K562 treated with DMSO at 1 percent for 48 hours (cell line): ENCODE data around the gene MRPL19. TPM values are rescaled to one million over a fixed set of nuclear protein-coding genes. Genes with fewer than 3 reads are reported as not detected.

Experiments
- total RNA-seq: library from RNA; unstranded; fragments of 300-600 nt; gene quantifications from 2 replicates; pipeline ENCODE4 v1.2.3, GENCODE V29; 2022; ENCODE audit warnings: low replicate concordance; ENCODE audit errors: extremely low read depth

Gene MRPL19
- not detected in 2 replicates for total RNA-seq

DNA sequence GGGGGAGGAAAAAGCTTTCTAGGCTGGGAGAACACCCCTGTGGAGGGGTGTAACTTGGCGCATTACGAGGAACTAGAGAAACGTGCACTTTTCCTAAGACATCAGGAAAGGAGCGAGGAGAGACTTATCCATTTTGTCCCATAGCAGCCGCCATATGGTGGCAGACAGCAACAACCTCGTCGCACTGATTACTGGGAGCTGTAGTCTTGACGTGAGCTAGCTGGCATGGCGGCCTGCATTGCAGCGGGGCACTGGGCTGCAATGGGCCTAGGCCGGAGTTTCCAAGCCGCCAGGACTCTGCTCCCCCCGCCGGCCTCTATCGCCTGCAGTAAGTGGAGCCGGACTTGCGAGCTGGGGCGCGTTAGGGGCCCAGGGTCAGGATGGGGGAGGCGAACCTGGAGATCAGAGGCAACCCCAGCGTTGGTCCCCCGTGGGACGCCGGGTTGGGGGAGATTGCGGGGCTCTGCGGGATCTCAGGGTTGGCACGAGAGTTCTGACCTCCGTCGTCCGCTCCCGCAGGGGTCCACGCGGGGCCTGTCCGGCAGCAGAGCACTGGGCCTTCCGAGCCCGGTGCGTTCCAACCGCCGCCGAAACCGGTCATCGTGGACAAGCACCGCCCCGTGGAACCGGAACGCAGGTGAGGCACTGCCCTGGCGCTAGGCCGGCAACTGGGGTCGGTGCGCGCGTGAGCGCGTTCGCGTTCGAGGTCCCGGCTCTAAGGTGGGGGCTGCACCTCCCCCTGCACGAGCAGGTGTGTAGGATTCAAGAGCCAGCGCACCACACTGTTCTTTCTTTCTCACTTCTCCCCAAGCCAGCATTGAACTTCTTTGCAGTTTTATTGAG lies at the start of gene MRPL19:
MRPL19 (plus strand) TSS at position 201 of the 843 bp plus-strand sequence; CDS start at position 226, 25 bp downstream.

DNA sequence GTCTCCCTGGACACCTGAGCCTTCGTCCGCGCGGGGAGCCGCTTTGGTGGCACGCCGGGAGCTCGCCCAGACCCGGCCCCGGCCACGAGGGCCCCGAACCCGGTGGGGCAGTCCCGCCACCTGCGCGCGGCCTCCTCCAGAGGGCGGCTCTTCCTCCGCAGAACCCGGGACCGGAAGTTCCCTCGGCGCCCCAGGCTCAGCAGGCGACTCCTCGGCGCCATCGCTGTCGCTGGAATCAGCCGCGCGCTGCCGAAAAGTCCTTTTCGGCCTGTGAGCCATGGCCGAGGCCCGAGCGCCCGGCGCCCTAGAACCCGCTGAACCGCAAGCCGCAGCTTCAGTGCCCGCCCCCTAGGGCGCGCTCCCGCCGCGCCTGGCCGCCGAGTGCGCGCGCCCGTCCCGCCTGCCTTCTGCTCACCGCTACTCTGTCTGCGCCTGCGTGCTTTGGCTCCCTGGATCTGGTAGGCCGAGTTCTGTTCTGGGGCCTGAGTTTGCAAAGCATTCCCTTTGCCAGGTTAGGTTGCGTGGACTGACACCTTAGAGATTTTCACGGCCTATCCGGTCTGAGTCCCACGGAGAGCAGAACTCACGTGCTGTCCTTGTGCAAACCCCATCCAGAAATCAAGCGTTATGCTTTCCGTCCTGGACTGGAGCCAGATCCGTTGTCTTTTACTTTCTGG lies 64.1 kb downstream of the MRPL19 start, which contains the start of gene GCFC2:
GCFC2 (minus strand) TSS at position 339 of the 677 bp plus-strand sequence; CDS start at position 279, 60 bp downstream.

Other genes with a start within 250 kb of the MRPL19 start
- gene EVA1A, start 85.8 kb upstream of the MRPL19 start, total RNA-seq = not detected in 2 replicates
- not detected in 2 replicates for gene GCFC2, start 64.1 kb downstream of the MRPL19 start, total RNA-seq